ENCODE results near the gene EN1. TPM values are rescaled to one million over a fixed set of nuclear protein-coding genes. Genes with fewer than 3 reads are reported as not detected.
A peak's percentile ranks its signal among the peaks of the same experiment; 100 is the strongest.

EN1 gene
- total RNA-seq, 1 donor from 2014 or later = not detected

DNA sequence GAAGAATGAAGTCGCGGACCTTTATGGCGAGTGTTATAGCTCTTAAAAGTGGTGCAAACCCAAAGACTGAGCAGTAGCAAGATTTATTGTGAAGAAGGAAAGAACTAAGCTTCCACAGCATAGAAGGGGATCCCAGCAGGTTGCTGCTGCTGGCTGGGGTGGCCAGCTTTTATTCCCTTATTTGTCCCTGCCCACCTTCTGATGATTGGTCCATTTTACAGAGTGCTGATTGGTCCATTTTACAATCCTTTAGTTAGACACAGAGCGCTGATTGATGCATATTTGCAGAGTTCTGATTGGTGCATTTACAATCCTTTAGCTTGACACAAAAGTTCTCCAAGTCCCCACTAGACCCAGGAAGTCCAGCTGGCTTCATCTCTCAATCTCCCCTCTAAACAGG, 36.3 kb upstream of the EN1 start:
- Histone ChIP-seq H3K79me2 (ENCODE audit: low read depth) (no peaks in the 10 kb centered on the region), H3K4me2 (no peak overlapping the region), H3K9ac (no peak overlapping the region), H3F3A (ENCODE audit: low read depth) (no peaks in the 10 kb centered on the region), H3K27ac (no peak overlapping the region), H3K4me3 (no peak overlapping the region), H2AFZ (replicated peaks) (no peak overlapping the region), H4K20me1 (ENCODE audit: low read depth) (peaks cover 5% of the 10 kb centered on the region), H3K36me3 (no peaks in the 10 kb centered on the region), H3K4me1 (no peaks in the 10 kb centered on the region), H3K9me3 (ENCODE audit: low read depth) (no peaks in the 10 kb centered on the region), H3K27me3 (peaks cover 28% of the 10 kb centered on the region)
- Mint-ChIP-seq H3K4me3 (no peak overlapping the region), H3K27ac (no peak overlapping the region), H3K4me1 (no peaks in the 10 kb centered on the region), H3K9me3 (peaks cover under 1% of the 10 kb centered on the region), H3K27me3 (ENCODE audit: insufficient read depth, low read depth) (peaks cover 23% of the 10 kb centered on the region), H3K36me3 (no peaks in the 10 kb centered on the region)
- DNase-seq (ENCODE audit: low spot score) = no peak
- TF ChIP-seq EZH2 (IDR thresholded peaks at IDR 0.05) (no peak), EZH2phosphoT487 (IDR thresholded peaks at IDR 0.05) (no peak)
- TF ChIP-seq, protein P1, sequence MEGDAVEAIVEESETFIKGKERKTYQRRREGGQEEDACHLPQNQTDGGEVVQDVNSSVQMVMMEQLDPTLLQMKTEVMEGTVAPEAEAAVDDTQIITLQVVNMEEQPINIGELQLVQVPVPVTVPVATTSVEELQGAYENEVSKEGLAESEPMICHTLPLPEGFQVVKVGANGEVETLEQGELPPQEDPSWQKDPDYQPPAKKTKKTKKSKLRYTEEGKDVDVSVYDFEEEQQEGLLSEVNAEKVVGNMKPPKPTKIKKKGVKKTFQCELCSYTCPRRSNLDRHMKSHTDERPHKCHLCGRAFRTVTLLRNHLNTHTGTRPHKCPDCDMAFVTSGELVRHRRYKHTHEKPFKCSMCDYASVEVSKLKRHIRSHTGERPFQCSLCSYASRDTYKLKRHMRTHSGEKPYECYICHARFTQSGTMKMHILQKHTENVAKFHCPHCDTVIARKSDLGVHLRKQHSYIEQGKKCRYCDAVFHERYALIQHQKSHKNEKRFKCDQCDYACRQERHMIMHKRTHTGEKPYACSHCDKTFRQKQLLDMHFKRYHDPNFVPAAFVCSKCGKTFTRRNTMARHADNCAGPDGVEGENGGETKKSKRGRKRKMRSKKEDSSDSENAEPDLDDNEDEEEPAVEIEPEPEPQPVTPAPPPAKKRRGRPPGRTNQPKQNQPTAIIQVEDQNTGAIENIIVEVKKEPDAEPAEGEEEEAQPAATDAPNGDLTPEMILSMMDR (IDR thresholded peaks at IDR 0.05) = no peak

DNA sequence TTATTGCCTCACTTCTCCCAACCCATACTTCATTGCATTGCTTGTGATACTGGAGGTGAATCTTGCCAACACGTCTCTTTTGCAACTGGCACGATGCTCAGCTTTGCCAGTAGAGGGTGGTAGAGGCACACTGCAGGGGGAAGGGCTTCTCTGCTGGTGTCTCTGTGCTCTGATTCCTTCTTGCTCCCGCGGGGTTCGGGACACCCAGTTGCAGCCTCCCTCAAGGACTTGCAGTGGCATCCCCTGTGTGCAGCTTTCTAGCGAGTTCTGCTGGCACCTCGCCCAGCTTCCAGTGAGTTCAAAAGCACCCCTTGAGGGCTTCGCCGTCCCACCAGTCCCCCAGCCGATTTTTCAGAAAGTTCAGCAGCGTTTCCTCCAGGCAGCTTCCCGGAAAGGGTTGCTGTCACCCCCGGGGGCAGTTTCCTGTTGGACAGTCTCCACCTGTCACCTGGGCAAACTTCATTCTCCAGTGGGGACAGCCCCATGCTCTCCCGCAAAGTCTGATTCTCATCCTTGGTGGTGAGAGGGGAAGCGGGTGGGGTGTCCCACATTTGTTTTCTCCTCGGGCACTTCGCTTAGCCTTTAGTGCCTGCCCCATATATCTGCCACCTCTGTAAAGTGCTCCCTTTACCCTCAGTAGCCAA, 35.4 kb upstream of the EN1 start:
- no peaks in the 10 kb centered on the region for H3K9me3 Mint-ChIP-seq
- Histone ChIP-seq H3K27me3 (peaks cover 28% of the 10 kb centered on the region), H3K9ac (no peak overlapping the region), H2AFZ (replicated peaks) (peak overlapping the region; percentile 75), H3F3A (ENCODE audit: low read depth) (no peaks in the 10 kb centered on the region), H4K20me1 (ENCODE audit: low read depth) (peaks cover 5% of the 10 kb centered on the region), H3K9me3 (ENCODE audit: low read depth) (no peaks in the 10 kb centered on the region), H3K4me3 (no peak overlapping the region), H3K36me3 (no peaks in the 10 kb centered on the region), H3K4me1 (no peaks in the 10 kb centered on the region), H3K4me2 (peak overlapping the region; percentile 47), H3K27ac (no peak overlapping the region), H3K79me2 (ENCODE audit: low read depth) (no peaks in the 10 kb centered on the region)
- no peaks in the 10 kb centered on the region for H3K36me3 Mint-ChIP-seq
- TF ChIP-seq, protein P1 (IDR thresholded peaks at IDR 0.05) = peak; percentile 94
- TF ChIP-seq EZH2phosphoT487 (IDR thresholded peaks at IDR 0.05) = no peak
- peak; percentile 76 for DNase-seq (ENCODE audit: low spot score)
- H3K4me1 Mint-ChIP-seq = no peaks in the 10 kb centered on the region
- H3K27me3 Mint-ChIP-seq (ENCODE audit: insufficient read depth, low read depth) = peaks cover 28% of the 10 kb centered on the region
- no peak overlapping the region for H3K27ac Mint-ChIP-seq
- no peak overlapping the region for H3K4me3 Mint-ChIP-seq

DNA sequence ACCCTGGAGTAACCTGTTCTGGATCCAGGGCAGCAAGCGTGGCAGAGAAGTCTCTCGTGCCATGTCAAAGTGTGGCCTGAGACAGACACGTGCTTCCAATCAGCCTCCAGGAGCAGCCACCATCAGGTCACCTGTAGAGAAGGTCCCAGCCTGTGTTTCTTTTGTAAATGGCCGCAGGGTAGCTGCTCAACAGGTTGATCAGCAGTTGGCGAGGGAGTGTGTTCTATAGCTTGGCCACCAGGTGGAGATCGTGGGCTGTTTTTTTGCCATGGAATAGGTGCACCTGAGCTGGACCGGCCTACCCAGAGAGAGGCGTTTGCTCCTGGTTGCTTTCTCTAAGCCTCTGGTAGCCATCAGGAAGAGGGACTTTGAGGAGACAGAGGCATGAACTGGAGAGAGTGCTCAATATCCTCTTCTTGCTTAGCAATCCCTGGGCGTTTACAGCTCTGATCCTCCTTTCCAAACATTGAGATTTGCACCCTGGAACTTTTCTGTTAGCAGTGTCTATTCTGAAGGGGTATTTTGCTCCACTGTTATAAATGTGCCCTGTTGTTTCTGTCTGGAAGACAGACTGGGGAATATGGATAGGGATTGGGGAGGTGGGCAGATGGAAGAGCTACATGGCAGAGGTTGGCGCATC, 34.2 kb upstream of the EN1 start:
- Mint-ChIP-seq H3K4me1 (no peaks in the 10 kb centered on the region), H3K36me3 (no peaks in the 10 kb centered on the region), H3K27me3 (ENCODE audit: insufficient read depth, low read depth) (peaks cover 28% of the 10 kb centered on the region), H3K27ac (no peak overlapping the region), H3K4me3 (no peak overlapping the region), H3K9me3 (no peaks in the 10 kb centered on the region)
- no peak for TF ChIP-seq EZH2phosphoT487 (IDR thresholded peaks at IDR 0.05)
- TF ChIP-seq, protein P1 (IDR thresholded peaks at IDR 0.05) = peak; percentile 82
- Histone ChIP-seq H3K4me3 (no peak overlapping the region), H3K4me2 (no peak overlapping the region), H3K9me3 (ENCODE audit: low read depth) (no peaks in the 10 kb centered on the region), H3F3A (ENCODE audit: low read depth) (no peaks in the 10 kb centered on the region), H3K27ac (no peak overlapping the region), H4K20me1 (ENCODE audit: low read depth) (peaks cover 5% of the 10 kb centered on the region), H3K9ac (no peak overlapping the region), H3K4me1 (no peaks in the 10 kb centered on the region), H2AFZ (replicated peaks) (no peak overlapping the region), H3K79me2 (ENCODE audit: low read depth) (no peaks in the 10 kb centered on the region), H3K27me3 (peaks cover 28% of the 10 kb centered on the region), H3K36me3 (no peaks in the 10 kb centered on the region)
- DNase-seq (ENCODE audit: low spot score) = peak; percentile 77

Data from neural progenitor cell (in vitro differentiated cells).